ENCODE measurements around the gene SIM2.

The SIM2 gene

DNA sequence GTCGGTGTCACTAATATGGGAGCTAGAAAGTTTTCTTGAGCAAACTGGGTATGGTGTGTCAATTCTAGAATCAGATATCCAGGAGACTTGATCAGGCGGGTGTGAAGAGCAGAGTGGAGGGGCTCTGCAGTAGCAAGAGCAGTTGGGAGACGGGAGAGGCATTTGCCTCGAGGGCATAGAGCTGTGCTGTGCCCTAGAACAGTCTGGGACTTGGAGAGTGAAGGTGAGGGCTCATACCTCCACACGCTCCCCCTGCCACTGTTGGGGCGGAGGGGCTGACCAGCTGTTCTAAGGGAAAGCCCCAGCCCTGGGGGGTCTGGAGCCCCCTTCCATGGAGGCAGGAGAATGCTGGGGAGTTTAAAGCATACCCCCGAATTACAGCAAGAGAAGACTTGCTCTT lies 33.8 kb downstream of the SIM2 start:
- in situ Hi-C loops (cut with MboI; ENCODE audit: low sequenced_read_pairs), result no loop called here

DNA sequence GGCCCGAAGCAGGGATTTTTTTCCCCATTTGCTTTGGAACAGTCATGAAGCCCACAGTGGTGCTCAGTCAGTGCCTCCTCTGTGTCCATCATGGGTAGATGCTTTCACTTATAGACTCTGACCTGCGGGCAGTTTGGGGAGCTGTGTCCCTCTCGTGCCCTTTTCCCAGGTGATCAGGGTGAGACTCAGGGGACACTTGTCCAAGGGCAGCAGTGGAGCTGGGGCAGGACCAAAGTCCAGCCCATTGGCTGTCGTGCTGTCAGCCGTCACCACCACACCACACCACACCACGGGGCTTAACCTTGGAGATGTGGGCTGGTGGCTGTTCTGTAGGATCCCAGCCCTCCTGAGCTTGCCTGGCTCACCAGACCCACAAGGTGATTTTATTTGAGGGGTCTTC lies 34.9 kb downstream of the SIM2 start:
- in situ Hi-C loops (cut with MboI; ENCODE audit: low sequenced_read_pairs), result no loop called here

DNA sequence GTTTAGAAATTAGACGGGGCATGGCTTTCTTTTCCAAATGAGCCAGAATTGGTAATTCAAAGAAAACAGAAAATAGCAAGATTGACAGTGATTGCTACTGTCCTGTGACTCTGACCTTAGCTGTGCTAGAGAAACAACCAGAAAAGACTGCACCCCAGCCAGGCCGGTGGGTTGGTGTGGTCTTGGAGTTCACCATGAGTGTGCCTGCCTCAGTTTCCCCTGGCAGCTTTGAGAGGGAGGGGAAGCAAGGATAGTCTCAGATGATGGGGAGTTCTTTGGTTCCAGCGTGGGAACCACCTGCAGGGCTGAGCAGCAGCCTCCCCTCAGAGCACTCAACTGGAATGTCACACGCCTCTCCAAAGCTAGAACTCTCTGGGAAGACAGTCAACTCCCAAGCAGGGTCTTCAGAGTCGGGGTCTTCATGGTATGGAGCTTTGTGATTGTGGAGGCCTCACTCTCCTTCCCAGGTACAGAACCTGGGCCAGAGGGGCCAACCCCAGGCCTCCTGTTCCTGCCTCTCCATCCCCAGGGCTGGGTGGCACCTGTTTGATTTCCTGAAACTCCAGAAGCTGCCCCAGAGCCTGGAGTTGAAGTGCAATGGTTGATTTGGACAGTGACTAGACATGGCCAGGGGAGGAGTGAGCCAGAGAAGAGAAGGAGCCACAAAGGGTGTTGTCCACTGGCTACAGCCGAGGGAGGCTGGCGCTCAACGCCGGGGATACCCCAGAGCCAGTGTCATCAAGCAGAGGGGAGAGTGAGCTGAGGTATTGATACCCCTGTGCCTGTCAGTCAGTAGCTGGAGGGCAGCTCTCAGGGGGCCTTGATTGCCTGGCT lies 35.7 kb downstream of the SIM2 start:
- in situ Hi-C loops (cut with MboI; ENCODE audit: low sequenced_read_pairs), result no loop called here

DNA sequence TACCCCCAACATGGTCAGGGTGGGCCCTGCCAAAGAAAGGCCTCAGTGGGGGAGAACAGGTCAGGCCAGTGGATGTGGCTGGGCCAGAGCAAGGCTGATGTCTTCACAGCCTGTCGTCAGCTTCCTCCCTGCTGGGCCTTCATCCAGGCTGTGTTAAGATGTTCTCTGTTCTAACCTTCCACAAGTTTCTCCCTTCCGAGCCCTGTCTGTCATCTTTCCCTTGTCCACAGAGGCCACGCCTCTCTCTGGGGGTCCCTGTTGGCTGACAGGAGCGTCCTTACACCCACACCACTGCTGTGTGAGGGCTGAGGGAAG lies 36.2 kb downstream of the SIM2 start:
- in situ Hi-C loops (cut with MboI; ENCODE audit: low sequenced_read_pairs), result no loop called here

DNA sequence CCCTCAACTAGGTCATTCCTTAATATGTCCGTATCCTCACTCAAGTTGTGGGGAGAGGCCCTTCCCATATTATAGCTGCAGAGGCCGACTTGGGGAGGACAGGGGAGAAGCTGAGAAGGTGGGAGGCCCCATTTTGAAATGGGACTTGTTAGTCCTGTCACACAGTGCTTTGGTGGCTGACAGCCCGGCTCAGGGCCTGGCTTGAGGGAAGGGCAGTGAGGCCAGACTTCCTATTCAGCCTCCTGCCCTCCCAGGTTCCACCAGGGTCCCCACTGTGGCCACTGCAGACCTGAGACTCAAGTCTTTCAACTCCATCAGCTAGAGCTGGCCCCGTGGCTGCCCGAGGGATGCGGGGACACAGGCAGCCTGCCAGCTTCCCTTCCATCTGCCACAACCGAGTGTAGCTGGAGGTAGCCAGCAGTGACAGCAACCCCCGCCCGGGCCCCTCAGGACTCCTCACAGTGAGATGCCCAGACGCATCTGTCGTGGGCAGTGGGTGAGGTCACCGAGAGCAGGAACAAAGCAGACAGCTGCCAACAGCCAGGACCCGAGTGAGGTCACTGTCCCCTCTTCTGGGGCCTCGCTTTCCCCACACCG lies 36.9 kb downstream of the SIM2 start:
- in situ Hi-C loops (cut with MboI; ENCODE audit: low sequenced_read_pairs), result no loop called here

DNA sequence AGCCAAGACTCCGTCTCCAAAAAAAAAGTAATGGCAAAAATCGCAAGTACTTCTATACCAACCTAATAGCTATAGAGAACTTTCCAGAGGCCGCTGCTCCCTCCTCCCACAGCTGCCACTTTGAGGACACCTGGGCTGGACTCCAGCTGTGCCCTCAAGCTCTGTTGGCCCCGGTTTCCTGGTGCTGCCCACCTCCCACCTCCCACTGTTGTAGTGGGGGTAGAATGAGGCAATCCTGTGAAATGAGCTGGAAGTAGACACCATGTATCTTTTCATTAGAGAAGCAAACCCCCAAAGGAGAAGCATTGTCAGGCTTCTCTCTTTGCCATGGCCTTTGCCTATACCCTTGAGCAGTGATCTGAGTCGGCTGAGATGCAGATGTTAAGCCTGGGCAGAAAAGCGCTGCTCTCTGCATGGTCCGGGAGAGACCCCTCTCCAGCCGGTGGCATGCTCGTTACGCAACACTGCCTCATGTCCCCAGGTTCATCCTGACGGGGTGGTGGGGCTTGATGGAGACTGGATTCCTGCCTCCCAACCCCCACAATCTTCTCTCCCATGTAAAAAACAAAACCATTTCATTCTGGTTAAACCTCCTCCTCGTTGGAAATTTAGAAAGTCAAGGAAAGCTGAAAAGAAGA lies 39.7 kb downstream of the SIM2 start:
- in situ Hi-C loops (cut with MboI; ENCODE audit: low sequenced_read_pairs), result no loop called here

DNA sequence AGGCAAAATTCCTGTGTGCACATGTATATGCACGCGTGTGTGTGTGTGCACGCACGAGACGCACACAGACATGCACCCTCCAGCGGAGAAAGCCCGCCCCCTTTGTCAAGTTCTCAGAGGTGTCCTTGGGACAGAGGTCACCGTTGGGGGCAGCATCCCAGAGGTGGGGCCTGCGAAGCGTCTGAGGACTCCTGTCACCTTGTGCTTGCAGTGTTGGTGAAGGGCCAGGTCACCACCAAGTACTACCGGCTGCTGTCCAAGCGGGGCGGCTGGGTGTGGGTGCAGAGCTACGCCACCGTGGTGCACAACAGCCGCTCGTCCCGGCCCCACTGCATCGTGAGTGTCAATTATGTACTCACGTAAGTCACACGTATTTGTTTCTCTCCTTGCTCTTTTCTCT lies 42.6 kb downstream of the SIM2 start:
- in situ Hi-C loops (cut with MboI; ENCODE audit: low sequenced_read_pairs), result no loop called here

DNA sequence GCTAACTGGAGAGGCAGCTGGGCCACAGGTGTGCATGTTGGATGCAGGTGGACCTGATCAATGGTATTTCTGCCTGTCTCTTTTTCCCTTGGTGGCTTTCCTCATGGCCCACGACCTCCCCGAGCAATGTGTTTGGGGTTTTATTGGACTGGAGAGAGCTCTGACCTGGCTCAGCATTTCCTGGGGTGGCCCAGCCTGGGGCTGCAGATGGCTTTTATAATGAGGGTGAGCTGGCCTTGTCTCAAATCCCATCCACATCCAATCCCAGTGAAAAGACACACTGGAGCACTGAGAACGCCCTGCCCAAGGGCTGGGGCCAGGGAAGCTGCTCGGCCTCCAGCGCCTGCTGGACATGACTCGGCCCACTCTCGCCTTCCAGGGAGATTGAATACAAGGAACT lies 44.1 kb downstream of the SIM2 start:
- in situ Hi-C loops (cut with MboI; ENCODE audit: low sequenced_read_pairs), result no loop called here

DNA sequence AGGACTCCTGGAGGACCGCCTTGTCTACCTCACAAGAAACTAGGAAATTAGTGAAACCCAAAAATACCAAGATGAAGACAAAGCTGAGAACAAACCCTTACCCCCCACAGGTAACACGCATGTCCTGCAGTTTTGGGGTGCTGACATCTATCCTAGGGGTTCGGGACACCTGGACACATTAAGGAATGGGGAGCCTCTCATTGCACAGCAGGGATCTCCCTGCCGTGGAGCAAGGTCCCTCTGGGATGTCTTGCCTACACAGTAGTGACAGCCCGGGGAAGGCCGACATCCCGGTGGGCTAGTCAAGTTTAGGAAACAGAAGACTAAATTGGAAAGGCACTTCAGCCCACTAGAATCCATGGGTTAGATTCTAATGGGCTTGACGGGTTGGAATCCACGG lies 44.5 kb downstream of the SIM2 start:
- in situ Hi-C loops (cut with MboI; ENCODE audit: low sequenced_read_pairs), result no loop called here

DNA sequence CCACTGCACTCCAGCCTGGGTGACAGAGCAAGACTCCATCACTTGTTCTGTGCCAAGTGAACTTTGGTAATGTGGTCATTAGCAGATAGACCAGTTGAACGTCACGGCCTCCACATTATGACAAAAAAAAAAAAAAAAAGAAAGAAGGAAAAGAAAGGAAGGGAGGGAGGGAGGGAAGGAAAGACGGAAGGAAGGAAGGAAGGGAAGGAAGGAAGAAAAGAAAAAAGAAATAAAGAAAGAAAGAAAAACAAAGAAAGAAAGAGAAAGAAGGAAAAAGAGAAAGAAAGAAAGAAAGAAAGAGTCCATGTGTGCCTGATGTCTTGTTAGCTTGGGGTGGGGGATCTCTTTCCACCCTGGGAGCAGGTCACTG lies 45.3 kb downstream of the SIM2 start:
- in situ Hi-C loops (cut with MboI; ENCODE audit: low sequenced_read_pairs), result no loop called here

DNA sequence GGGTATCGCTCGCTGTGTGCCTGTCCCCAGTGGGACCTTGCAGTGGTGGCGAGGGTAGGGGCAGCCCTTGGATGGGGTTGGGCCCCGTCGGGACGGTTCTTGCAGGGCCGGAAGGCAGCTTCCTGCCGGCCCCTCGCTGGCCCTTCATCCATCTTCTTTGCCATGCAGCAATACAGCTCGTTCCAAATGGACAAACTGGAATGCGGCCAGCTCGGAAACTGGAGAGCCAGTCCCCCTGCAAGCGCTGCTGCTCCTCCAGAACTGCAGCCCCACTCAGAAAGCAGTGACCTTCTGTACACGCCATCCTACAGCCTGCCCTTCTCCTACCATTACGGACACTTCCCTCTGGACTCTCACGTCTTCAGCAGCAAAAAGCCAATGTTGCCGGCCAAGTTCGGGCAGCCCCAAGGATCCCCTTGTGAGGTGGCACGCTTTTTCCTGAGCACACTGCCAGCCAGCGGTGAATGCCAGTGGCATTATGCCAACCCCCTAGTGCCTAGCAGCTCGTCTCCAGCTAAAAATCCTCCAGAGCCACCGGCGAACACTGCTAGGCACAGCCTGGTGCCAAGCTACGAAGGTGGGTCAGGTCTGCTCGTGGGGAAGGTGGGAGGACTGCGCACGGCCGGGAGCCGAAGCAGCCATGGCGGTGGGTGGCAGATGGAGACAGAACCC lies 45.8 kb downstream of the SIM2 start:
- in situ Hi-C loops (cut with MboI; ENCODE audit: low sequenced_read_pairs), result no loop called here

DNA sequence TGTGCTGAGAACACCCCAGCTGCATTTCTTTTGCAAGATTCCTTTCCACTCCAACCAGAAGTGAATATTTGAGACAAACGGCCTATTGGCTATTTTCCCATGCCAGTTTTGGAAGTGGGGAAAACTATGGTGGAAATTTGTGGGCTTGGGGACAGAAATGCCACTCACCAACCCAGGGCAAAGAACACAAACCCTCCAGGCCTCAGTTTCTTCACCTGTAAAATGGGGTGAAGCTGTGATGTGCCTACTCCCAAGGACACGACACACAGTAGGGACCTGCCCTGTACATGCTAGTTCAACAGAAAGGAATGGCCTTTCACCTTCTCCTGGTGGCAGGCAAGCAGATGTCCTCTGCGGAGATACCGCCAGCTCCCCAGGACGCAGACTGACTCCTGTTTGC lies 46.5 kb downstream of the SIM2 start:
- in situ Hi-C loops (cut with MboI; ENCODE audit: low sequenced_read_pairs), result no loop called here

DNA sequence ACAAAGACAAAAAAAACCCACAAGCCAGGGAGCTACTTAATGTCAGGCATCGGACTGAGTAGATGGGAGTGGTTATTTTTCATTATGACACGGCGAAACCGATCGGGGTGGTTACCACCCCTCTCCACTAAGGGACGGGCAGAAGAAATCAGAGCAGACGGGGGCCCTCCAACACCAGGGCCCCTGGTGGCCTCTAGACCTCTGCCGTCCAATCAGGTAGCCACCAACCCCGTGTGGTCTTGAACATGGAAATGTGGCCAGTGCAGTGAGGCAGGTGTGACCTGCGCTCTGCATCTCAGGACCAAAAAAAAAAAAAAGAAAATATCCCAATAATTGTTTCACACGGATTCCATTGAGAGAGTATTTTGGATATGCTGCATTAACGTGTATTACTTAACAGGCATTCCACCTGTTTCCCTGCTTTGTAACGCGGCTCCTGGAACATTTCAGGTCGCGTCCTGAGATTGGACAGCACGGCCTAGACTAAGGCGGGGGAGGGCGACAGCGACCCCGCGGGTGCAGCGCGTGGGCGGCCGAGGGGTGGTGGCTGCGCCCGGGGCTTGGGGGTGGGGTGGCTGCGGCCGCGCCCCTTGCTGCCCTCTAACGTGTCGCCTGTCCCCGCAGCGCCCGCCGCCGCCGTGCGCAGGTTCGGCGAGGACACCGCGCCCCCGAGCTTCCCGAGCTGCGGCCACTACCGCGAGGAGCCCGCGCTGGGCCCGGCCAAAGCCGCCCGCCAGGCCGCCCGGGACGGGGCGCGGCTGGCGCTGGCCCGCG lies 48.3 kb downstream of the SIM2 start:
- in situ Hi-C loops (cut with MboI; ENCODE audit: low sequenced_read_pairs), result no loop called here

DNA sequence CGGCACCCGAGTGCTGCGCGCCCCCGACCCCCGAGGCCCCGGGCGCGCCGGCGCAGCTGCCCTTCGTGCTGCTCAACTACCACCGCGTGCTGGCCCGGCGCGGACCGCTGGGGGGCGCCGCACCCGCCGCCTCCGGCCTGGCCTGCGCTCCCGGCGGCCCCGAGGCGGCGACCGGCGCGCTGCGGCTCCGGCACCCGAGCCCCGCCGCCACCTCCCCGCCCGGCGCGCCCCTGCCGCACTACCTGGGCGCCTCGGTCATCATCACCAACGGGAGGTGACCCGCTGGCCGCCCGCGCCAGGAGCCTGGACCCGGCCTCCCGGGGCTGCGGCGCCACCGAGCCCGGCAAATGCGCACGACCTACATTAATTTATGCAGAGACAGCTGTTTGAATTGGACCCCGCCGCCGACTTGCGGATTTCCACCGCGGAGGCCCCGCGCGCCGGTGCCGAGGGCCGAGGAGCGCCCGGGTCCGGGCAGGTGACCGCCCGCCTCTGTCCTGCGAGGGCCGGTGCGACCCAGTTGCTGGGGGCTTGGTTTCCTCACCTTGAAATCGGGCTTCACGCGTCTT lies 49.0 kb downstream of the SIM2 start:
- in situ Hi-C loops (cut with MboI; ENCODE audit: low sequenced_read_pairs), result no loop called here

DNA sequence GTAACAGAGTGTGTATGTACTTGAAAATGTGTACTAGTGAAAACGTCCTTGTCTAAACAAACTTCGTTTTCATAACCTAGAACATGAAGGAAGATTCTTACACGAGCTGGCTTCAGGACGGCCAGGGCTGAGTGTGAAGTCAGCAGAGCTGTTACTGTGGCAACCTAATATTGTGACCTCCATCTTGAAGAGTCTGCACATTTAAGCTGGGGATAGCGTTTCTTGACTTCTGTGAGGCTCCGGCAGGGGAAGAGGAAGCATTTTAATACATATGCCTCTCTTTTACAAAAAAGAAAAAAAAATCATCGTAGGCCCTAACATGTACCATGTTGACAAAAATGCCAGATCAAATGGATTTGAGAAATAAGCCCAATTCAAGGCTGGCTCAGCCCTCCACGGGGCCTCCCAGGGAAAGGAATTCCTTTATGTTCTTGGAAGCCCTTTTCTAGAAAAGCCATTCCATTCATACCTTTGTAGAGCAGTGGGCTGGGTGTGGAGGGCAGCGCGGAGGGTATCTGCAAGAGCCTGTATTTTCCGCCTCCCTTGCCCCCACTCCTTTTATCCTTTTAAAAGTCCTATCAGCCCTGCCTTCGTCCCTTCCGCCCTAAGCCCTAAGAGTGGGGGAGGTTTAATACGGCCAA lies 51.1 kb downstream of the SIM2 start:
- in situ Hi-C loops (cut with MboI; ENCODE audit: low sequenced_read_pairs), result no loop called here

DNA sequence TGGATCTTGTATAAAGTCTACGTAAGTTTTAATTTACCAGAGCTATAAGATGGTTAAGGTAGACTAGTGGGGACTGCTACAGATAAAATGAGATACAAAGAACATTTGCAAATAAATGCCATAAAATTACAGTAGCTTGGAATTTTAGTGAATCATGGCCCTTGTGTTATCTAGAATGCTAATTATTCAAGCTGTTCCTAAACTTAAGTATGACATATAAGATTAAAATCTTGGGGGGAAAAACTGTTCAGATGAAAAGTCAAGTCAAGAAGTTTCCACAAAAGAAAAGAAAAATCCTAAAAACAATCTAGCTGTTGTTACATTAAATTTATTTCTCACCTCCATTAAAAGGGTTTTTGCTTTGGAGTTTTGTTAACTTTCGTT lies 51.7 kb downstream of the SIM2 start:
- in situ Hi-C loops (cut with MboI; ENCODE audit: low sequenced_read_pairs), result no loop called here

DNA sequence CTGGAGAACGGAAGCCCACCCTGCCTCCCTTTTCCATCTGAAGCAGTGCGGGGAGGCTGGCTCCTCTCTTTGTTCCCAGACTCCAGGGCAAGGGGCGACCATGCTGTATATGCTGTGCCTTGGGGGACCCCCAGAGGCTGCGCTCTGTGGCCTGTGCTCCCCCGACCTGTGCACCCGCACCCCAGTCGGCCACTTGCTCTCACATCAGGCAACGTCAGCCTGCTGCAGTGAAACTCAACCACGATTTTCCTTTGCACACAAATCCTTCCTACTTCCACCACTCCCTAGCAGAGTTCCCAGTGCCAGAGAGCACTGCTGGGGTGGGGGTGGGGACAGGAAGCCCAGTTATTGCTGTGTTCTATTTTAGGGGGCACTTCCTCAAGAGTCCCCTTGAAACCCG lies 52.5 kb downstream of the SIM2 start:
- in situ Hi-C loops (cut with MboI; ENCODE audit: low sequenced_read_pairs), result no loop called here

DNA sequence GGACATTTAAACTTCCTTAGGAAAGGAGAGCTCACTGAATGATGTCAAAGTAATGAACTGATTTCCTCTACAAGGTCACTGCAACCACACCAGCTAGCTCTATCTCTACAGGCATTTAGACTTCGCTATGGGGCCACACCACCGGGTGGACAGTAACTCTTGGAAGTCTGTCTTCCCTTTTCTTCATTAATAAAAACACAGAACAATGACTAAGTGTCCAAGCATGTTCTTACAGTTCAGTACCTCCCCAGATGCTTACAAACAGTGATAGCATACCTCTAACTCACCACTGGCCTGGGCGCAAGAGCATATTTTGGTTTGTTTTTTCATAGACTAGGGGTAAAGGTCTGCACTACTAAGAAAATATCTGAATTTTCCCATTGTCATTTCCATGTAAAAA lies 54.6 kb downstream of the SIM2 start:
- in situ Hi-C loops (cut with MboI; ENCODE audit: low sequenced_read_pairs), result no loop called here

DNA sequence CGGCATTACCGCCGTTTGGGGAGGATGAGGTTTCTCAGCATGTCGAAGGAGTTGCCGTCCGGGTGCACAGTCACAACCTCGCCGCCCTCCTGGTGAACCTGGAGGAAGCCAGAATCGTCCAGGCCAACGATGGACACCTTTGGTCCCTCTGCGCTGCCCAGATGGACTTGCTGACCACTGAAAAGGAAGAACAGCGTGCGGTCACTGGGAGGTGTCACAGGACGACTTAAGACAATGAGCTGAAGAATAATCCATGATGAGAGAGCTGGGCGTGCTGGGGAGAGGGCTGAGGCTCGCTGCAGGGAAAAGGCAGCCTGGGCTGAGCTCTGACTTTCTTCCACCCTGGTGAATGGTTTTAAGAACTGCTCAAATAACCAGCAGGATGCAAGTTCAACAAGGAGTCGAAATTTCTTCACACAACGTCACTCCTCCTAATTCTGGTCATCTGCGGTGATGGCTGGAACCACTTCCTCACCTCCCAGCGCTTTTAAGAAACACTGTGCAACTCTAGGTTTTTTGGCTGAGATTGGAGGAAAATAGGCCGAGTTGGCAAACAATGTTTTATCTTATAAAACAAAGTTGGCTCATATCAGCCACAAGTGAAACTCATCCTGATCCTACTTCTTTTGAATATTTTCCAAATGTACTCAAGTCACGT lies 55.5 kb downstream of the SIM2 start:
- in situ Hi-C loops (cut with MboI; ENCODE audit: low sequenced_read_pairs), result no loop called here

DNA sequence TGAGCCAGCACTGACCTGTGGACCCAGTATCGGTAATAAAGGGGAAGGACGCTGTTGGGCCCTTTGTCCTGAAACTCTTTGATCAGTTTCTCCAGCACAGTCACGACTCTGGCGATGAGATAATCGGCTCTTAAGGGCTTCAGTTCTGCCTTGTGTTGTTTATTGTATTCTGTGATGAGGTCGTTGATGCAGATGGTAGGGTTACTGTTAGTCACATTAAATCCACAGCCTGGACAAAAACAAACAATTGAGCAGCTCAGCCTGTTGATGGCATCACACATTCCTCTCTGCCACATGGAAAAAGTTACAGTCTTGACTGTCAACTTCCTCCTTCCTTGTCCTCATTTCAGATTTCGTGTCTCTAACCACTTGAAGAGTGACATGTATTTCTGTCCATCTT lies 57.6 kb downstream of the SIM2 start:
- in situ Hi-C loops (cut with MboI; ENCODE audit: low sequenced_read_pairs), result no loop called here

Measured in HL-60/S4 treated with retinoic acid at 250 ng/mL for 4 days and 3 days (cell line).